GM12878 (cell line): ENCODE data around the gene WDR18. TPM values are rescaled to one million over a fixed set of nuclear protein-coding genes. Genes with fewer than 3 reads are reported as not detected.

Source experiments
- ATAC-seq: fragments of 200-7000 bp; cut with Tn5 transposase; 3 replicates; pipeline ENCODE4 v1.9.1; 2020; ENCODE audit warnings: mild to moderate bottlenecking, moderate library complexity
- BruUV-seq: library from RNA; stranded (reverse); fragments of 400-500 nt; replicated peaks from 2 replicates; lab custom pipeline; 2021; lab: Mats Ljungman, UMichigan
- CTCF ChIA-PET: fragments of 300-600 bp; sonication (Branson Sonifier 250); formaldehyde crosslinking; extraction: SDS; loops from one replicate; lab custom pipeline; 2021; ENCODE audit warnings: inconsistent platforms; lab: Yijun Ruan, JAX
- POLR2A ChIA-PET: fragments of 350-600 bp; formaldehyde crosslinking; extraction: SDS; loops from one replicate; lab custom pipeline; 2021; ENCODE audit warnings: inconsistent platforms; lab: Charles Lee
- RAD21 ChIA-PET: fragments of 300-600 bp; sonication (Branson Sonifier 250); formaldehyde crosslinking; loops from one replicate; lab custom pipeline; 2023; ENCODE audit warnings: antibody characterized with exemption; ENCODE audit not compliant: unreplicated experiment; lab: Charles Lee
- SMC1A ChIA-PET: fragments of 300-600 bp; sonication (Branson Sonifier 250); formaldehyde crosslinking; loops from one replicate; lab custom pipeline; 2023; ENCODE audit not compliant: unreplicated experiment, uncharacterized antibody; lab: Charles Lee
- DNase-seq: peaks from one replicate; pipeline ENCODE4 v3.0.0-alpha.2; 2011; ENCODE audit warnings: low read depth, low spot score
- FAIRE-seq: peaks from 3 replicates; lab custom pipeline; 2011; peaks lifted over from hg19 to GRCh38; lab: Jason Lieb, UNC
- H2AFZ ChIP-seq: 2 replicates; pipeline ENCODE4 v1.6.0; 2011; ENCODE audit warnings: low read depth, low read length, control low read depth; ENCODE audit not compliant: control insufficient read depth
- H3K27ac ChIP-seq: 2 replicates; pipeline ENCODE4 v1.5.1; 2011; ENCODE audit warnings: control low read depth; ENCODE audit not compliant: control insufficient read depth, insufficient read depth
- H3K27me3 ChIP-seq, 2 experiments: replicated peaks in 1 of 2; 2 replicates each; pipeline versions ENCODE4 v1.6.0 to v1.6.1; 2011; ENCODE audit warnings: low read length in 1 of 2; ENCODE audit not compliant: control insufficient read depth in 2 of 2, insufficient read depth in 2 of 2
- H3K36me3 ChIP-seq, 2 experiments: 2 replicates each; pipeline ENCODE4 v1.5.1; 2011; ENCODE audit warnings: low read length in 1 of 2; ENCODE audit not compliant: control insufficient read depth in 2 of 2, insufficient read depth in 2 of 2
- H3K4me1 ChIP-seq: 2 replicates; pipeline ENCODE4 v1.6.1; 2011; ENCODE audit warnings: mild to moderate bottlenecking, low read length, moderate library complexity, mixed read lengths; ENCODE audit not compliant: control insufficient read depth, insufficient read depth
- H3K4me2 ChIP-seq: 2 replicates; pipeline ENCODE4 v1.6.0; 2011; ENCODE audit warnings: control low read depth; ENCODE audit not compliant: control insufficient read depth, insufficient read depth
- H3K4me3 ChIP-seq: fragments of 200-600 bp; sonication (generic); 2 replicates; pipeline ENCODE4 v1.5.1; 2016
- H3K79me2 ChIP-seq: 2 replicates; pipeline ENCODE4 v1.6.0; 2011; ENCODE audit warnings: low read length; ENCODE audit not compliant: control insufficient read depth, insufficient read depth
- H3K9ac ChIP-seq: 2 replicates; pipeline ENCODE4 v1.8.0; 2011; ENCODE audit warnings: low read length, control low read depth, mixed read lengths; ENCODE audit not compliant: control insufficient read depth, insufficient read depth
- H3K9me3 ChIP-seq: replicated peaks from 3 replicates; pipeline ENCODE4 v1.5.1; 2011; ENCODE audit warnings: mild to moderate bottlenecking, low read length; ENCODE audit not compliant: control insufficient read depth, insufficient read depth
- H4K20me1 ChIP-seq: 2 replicates; pipeline ENCODE4 v1.6.0; 2011; ENCODE audit not compliant: control insufficient read depth, insufficient read depth
- BMI1 ChIP-seq: fragments of 450-650 bp; IDR thresholded peaks from 2 replicates; pipeline ENCODE4 v1.6.1; 2016; ENCODE audit warnings: mild to moderate bottlenecking, moderate library complexity, borderline replicate concordance
- PML ChIP-seq: IDR thresholded peaks from 2 replicates; pipeline ENCODE4 v1.6.1; 2012; ENCODE audit warnings: low read length, inconsistent platforms
- POLR2A ChIP-seq: IDR thresholded peaks from 2 replicates; pipeline ENCODE4 v1.6.1; 2011; ENCODE audit warnings: low read depth, mild to moderate bottlenecking, low read length
- STAT1 ChIP-seq: fragments of 450-650 bp; conservative IDR thresholded peaks from 2 replicates; pipeline ENCODE4 v1.6.1; 2014; ENCODE audit warnings: antibody characterized with exemption, mild to moderate bottlenecking
- WGBS: methylation state at CpG from one replicate; pipeline ENCODE4 v1.1.6; 2016; ENCODE audit warnings: low lambda C conversion rate; ENCODE audit not compliant: insufficient replicate concordance, insufficient coverage; ENCODE audit errors: missing lambda C conversion rate; 5-methylcytosine and 5-hydroxymethylcytosine counted together
- in situ Hi-C: fragments of 300-500 bp; cut with MboI; formaldehyde crosslinking; loops from 9 replicates; pipeline ENCODE4 v1.14.3; 2018; ENCODE audit warnings: mixed read lengths
- intact Hi-C: fragments of 100-400 bp; cut with micrococcal nuclease; formaldehyde crosslinking; loops from one replicate; pipeline ENCODE4 v1.14.2; 2022; ENCODE audit not compliant: unreplicated experiment
- polyA plus RNA-seq, 11 experiments: library from polyadenylated mRNA; depleted of rRNA in 4 of 11; unstranded in 6 of 11; stranded (reverse) in 5 of 11; fragments of >200 nt; fragmentation: Nextera tagmentation in 4 of 11; fragmentation: Illumina TruSeq in 1 of 11; extraction: Ambion mirVana in 4 of 11; extraction: Trizol in 1 of 11; gene quantifications; 1 replicate in 1 of 11; 2 replicates in 10 of 11; pipeline versions ENCODE4 v1.2.1 to v1.2.3, GENCODE V29; 2011 to 2016; ENCODE audit warnings: inconsistent platforms in 2 of 11, missing spikeins in 2 of 11, low read depth in 1 of 11
- total RNA-seq, 4 experiments: library from RNA; depleted of rRNA in 3 of 4; stranded (reverse); fragments of >200 nt in 3 of 4; fragmentation: Illumina TruSeq in 1 of 4; extraction: Trizol in 1 of 4; gene quantifications; 2 replicates each; pipeline versions ENCODE4 v1.2.1 to v1.2.3, GENCODE V29; 2013 to 2021
- TF ChIP-seq, protein P1 (sequence below): fragments of 450-650 bp; IDR thresholded peaks from 2 replicates; pipeline ENCODE4 v1.6.1; 2017; ENCODE audit warnings: mild to moderate bottlenecking
- TF ChIP-seq, protein P2 (sequence below): IDR thresholded peaks from 2 replicates; pipeline ENCODE4 v1.6.1; 2012; ENCODE audit warnings: low read depth, low read length, improper control_type of control experiment

WDR18 gene
- total and polyA plus RNA-seq, 10 of the 15 experiments (the other 5 are each of a cell fraction or from before 2014, with no cell fraction given) = 3.0 to 206 (median 62.3) TPM

DNA sequence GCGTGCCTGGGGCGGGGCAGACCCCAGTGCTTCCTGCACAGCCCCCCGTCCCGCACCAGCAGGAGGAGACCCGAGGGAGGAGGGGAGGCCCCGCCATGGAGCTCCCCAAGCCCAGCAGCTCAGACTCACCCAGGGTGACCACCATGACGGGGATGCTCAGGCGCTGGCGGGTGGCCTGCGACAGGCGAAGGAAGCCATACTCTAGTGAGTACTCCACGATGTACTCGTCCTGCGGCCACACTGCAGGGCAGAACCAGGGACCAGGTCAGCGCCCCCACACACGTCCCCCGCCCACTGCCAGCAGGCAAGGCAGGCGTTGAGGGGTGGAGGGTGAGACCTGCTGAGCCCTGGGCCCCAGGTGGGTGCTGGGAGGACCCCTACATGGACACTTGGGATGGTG lies 28.2 kb downstream of the WDR18 start:
- Histone ChIP-seq H3K9me3 (no peaks in the 10 kb centered on the region), H3K79me2 (peaks cover 29% of the 10 kb centered on the region), H3K4me2 (no peak overlapping the region), H3K4me3 (no peak overlapping the region), H4K20me1 (no peaks in the 10 kb centered on the region; the same call in 1 of the 2 replicates), H3K27ac (no peak overlapping the region), H2AFZ (no peak overlapping the region), H3K36me3 (peaks cover 3 to 39% of the 10 kb centered on the region in 2 experiments; a peak in 3 of 4 replicates), H3K9ac (no peak overlapping the region), H3K4me1 (peaks cover 15% of the 10 kb centered on the region), H3K27me3 (no peaks in the 10 kb centered on the region)
- 90% methylated on average over 17 of the region's 18 CpGs for WGBS
- FAIRE-seq (no peak), ATAC-seq (no peak), DNase-seq (no peak)
- RAD21 ChIA-PET = interaction anchor here (0.9 kb wide), 1 partner anchor 9 kb away, joined by 3 read pairs; no protein-coding TSS in a partner anchor
- no TSS peak for BruUV-seq
- POLR2A ChIA-PET = no interaction called here
- intact Hi-C loops = no loop called here
- in situ Hi-C loops = no loop called here
- TF ChIP-seq STAT1 (no peak), POLR2A (0 out of 2 replicates have a peak, but pooled peaks have one; percentile 23)
- CTCF ChIA-PET = no interaction called here
- SMC1A ChIA-PET = no interaction called here

DNA sequence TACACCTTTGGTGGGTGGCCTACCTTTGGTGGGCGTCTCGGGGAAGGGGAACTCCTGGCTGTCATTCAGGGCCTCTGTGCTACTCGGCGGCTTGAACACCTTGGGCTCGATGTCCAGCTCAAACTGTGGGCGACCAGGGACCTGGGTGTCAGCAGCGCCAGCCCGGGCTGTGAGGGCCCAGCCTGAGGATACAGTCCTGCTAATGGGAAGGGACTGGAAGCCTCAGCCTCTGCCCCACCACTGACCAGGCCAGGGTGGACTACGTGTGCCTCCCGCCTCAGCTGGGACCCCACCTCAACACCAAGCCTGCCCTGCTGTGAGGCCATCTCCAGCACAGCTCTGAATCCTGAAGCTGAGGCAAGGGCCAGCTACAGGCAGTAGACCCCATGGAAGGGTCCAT lies 29.1 kb downstream of the WDR18 start:
- in situ Hi-C loops (no loop called here), intact Hi-C loops (no loop called here)
- no peaks in the 10 kb centered on the region for H3K9me3 ChIP-seq
- peaks cover 24% of the 10 kb centered on the region for H3K4me1 ChIP-seq
- H2AFZ ChIP-seq = no peak overlapping the region
- peaks cover 4% of the 10 kb centered on the region; the same call in 1 of the 2 replicates for H4K20me1 ChIP-seq
- no peak overlapping the region for H3K4me2 ChIP-seq
- no peak for ATAC-seq
- CTCF ChIA-PET = interaction anchor here (1.5 kb wide), 1 partner anchor 29 kb away, joined by 4 read pairs; the partner anchor contains the start of gene WDR18
- H3K27ac ChIP-seq = no peak overlapping the region
- BruUV-seq = no TSS peak
- POLR2A ChIA-PET = no interaction called here
- TF ChIP-seq PML (no peak), POLR2A (peak; percentile 52), BMI1 (no peak)
- TF ChIP-seq, protein P1, sequence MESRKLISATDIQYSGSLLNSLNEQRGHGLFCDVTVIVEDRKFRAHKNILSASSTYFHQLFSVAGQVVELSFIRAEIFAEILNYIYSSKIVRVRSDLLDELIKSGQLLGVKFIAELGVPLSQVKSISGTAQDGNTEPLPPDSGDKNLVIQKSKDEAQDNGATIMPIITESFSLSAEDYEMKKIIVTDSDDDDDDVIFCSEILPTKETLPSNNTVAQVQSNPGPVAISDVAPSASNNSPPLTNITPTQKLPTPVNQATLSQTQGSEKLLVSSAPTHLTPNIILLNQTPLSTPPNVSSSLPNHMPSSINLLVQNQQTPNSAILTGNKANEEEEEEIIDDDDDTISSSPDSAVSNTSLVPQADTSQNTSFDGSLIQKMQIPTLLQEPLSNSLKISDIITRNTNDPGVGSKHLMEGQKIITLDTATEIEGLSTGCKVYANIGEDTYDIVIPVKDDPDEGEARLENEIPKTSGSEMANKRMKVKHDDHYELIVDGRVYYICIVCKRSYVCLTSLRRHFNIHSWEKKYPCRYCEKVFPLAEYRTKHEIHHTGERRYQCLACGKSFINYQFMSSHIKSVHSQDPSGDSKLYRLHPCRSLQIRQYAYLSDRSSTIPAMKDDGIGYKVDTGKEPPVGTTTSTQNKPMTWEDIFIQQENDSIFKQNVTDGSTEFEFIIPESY = no peak
- TF ChIP-seq, protein P2, sequence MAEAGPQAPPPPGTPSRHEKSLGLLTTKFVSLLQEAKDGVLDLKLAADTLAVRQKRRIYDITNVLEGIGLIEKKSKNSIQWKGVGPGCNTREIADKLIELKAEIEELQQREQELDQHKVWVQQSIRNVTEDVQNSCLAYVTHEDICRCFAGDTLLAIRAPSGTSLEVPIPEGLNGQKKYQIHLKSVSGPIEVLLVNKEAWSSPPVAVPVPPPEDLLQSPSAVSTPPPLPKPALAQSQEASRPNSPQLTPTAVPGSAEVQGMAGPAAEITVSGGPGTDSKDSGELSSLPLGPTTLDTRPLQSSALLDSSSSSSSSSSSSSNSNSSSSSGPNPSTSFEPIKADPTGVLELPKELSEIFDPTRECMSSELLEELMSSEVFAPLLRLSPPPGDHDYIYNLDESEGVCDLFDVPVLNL = no peak
- peaks cover 3 to 39% of the 10 kb centered on the region in 2 experiments; a peak in 3 of 4 replicates for H3K36me3 ChIP-seq
- no peaks in the 10 kb centered on the region for H3K27me3 ChIP-seq
- SMC1A ChIA-PET = no interaction called here
- WGBS = 90% methylated on average over 10 of the region's 10 CpGs
- peaks cover 38% of the 10 kb centered on the region for H3K79me2 ChIP-seq
- no peak overlapping the region for H3K9ac ChIP-seq
- no peak overlapping the region for H3K4me3 ChIP-seq
- RAD21 ChIA-PET = no interaction called here
- DNase-seq = no peak
- no peak for FAIRE-seq
